GM13977 (cell line): Measurements from ENCODE around the gene CRACDL.

Experiments
- DNase-seq: peaks from one replicate; pipeline ENCODE4 v3.0.0; 2012; ENCODE audit warnings: low spot score
- in situ Hi-C: fragments of 300-500 bp; cut with MboI; formaldehyde crosslinking; loops from one replicate; pipeline ENCODE4 v1.12.0; 2022; ENCODE audit warnings: low sequenced_read_pairs, low pct_unique_long_range_greater_than_20kb, mixed read lengths, inconsistent platforms; ENCODE audit not compliant: unreplicated experiment
- TF ChIP-seq, protein P1 (sequence below): IDR thresholded peaks from 2 replicates; pipeline ENCODE4 v1.5.1; 2012; ENCODE audit warnings: mild to moderate bottlenecking, control low read depth; ENCODE audit not compliant: insufficient read depth; ENCODE audit errors: extremely low read depth, missing control alignments

Gene CRACDL

DNA sequence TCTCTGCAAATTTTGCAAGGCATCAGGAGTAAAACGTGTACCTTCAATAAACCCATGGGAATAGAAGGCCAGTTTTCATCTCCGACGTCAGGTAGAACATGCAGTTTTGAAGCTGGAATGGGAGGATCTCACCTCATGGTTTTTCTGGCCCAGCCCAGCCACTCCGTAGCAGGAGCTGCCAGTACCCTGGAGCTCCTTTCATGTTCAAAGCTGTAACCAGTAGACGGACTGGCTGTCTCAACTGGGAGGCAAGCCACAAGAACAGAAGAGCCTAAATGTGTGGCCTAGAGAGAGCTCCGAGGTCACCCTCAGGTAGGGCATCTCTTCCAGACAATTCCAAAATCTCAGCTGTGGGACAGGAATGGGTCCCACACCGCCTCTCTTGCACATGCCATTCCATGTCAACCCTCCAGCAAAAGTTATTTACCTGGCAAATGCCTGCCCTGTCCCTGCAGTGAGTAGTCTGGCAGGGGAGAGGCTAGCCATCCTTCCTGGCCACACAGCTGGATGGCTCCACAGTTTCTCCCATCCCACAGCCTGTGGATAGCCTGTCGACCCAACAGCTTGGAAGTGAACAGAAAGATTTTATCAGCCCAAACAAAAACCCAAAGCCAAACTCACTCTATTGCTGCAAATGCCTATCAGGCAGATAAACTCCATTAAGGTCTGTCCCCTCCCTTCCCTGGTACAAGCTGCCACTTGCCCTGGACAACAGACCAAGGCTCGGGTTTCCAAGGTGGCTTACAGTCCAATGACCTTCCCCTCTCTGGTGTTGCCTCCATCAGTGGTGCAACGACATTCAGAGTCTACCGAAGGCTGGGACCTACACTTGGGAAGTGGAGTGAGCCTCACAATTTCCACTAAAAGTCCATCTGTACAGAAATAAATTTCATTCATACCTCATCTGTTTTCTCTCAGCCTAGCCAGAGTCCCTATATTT lies 27.8 kb downstream of the CRACDL start:
- in situ Hi-C loops: no loop called here
- DNase-seq: no peak
- TF ChIP-seq, protein P1, sequence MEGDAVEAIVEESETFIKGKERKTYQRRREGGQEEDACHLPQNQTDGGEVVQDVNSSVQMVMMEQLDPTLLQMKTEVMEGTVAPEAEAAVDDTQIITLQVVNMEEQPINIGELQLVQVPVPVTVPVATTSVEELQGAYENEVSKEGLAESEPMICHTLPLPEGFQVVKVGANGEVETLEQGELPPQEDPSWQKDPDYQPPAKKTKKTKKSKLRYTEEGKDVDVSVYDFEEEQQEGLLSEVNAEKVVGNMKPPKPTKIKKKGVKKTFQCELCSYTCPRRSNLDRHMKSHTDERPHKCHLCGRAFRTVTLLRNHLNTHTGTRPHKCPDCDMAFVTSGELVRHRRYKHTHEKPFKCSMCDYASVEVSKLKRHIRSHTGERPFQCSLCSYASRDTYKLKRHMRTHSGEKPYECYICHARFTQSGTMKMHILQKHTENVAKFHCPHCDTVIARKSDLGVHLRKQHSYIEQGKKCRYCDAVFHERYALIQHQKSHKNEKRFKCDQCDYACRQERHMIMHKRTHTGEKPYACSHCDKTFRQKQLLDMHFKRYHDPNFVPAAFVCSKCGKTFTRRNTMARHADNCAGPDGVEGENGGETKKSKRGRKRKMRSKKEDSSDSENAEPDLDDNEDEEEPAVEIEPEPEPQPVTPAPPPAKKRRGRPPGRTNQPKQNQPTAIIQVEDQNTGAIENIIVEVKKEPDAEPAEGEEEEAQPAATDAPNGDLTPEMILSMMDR: no peak

DNA sequence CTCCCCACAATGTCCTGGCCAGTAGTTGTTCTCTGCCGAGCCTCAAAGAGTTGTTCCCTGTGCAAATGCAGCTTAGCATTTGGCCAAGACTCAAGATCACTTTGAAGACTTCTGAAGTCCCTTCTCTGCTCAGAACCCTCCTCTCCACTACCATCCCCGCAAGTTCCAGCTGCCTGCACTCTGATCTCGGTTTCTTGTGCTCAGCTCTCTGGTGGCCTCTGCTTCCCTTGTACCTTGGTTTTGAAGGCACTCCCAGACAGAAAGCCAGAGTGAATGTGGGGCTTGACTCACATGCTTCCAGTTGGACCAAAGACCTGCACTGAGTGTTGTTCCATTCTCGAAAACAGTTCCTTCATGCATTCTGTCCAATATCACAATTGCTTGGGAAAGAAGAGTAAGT lies 28.6 kb downstream of the CRACDL start:
- in situ Hi-C loops: no loop called here
- no peak for DNase-seq
- TF ChIP-seq, protein P1: no peak

DNA sequence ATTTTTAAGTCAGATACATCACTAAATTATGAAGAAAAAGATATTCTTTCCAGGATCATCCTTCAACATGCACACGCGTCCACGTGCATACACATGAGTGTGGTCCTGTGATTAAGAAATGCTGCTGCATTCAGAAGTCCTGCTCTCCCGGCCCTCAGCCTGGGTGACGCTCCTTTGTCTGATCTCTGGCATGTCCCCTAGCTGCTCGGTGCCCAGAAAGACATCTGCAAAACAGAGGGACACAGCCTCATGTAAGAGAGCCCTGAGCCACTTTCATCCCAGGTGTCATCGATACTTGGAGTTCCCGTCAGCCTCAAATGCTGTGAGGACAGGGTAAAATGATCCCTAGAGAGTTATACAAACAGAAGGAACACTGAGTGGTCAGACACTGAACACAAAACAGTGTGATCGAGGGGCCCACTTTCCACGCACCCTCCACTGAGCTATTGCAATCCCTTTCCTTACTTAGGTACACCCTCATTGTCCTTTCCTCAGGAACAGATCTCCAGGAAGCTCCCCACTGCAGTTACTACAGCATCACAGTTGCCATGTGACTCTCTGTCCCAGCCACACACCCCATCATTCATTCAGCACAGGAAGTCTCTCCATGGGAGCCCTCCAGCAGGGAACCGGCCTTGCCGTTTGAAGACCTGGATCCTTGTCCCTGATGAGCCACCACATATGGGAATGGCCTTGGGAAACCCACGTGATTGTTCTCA lies 32.1 kb downstream of the CRACDL start:
- DNase-seq: no peak
- in situ Hi-C loops: no loop called here
- TF ChIP-seq, protein P1: no peak

DNA sequence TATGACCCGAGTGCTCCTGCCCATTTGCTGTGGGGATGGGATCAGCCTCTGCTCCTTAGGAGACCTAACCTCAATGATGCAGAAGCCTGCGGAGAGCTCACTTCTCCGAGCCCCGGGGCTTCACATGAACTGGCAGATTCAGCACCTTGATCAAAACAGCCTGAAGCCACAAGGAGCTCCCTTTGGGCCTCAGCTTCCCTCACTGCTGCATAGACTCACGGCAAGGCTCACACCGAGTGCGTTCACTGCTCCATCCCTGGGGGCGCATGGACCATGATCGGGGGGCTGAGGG lies 33.0 kb downstream of the CRACDL start:
- DNase-seq: no peak
- in situ Hi-C loops: no loop called here
- TF ChIP-seq, protein P1: no peak

DNA sequence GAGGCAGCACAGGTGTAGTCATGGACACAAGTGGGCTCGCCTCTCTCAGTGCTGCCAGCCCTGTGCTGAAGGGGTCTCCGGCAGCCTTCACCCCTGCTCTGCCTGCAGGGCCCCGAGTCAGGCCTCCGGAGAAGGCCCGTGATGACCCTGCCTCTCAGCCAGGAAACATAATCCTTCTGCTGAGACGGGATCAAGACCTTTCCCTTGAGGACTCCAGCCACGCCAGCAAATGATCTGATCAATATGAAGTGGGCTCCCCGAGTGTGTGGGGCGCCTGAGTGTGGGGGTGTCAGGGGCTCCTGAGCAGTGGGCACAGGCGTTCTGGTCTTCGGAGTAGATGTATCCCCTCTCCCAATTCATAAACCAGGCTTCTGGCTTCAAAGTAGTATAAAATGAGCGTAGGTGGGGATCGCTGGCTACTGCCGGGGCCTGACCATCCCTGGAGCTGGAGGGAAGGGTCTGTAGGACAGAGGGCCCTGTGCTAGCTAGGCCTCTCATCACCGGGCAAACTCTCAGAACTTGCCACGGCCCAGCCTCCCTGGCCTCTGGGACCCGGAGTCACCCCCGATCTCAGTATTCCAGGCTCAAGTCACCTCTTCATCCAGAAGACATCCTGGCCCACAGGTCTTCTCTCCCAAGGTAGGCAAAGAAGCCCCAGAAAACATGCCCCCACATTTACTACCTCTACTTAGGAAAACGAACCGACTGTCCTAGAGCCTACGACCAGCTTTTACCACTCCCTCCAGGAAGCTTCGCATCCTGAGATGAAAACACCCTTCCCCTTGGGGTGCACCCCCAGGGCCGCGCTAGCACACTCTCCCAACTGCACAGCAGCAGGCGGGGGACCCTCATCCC lies 33.6 kb downstream of the CRACDL start:
- in situ Hi-C loops: no loop called here
- TF ChIP-seq, protein P1: no peak
- no peak for DNase-seq

DNA sequence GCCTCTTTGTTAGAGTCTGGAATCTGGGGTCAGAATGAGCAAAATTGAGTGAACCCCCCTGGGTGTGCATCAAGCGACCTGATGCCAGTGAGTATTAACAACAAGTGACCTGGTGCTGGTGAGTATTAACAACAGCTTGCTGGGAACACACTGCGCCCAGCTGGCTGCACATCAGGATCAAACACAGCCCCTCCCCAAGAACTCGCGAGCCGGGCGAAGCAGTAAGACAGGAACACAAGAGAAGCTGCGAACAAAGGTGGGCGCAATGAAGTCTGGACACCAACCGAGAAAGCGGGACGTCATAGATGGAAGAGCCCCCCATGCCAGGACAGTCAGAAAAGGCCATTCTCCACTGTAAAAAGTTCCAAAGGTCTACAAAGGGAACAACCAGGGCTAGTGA lies 34.3 kb downstream of the CRACDL start:
- TF ChIP-seq, protein P1: no peak
- in situ Hi-C loops: no loop called here
- DNase-seq: no peak
